GM10847 (cell line): ENCODE measurements around the gene STX18.

Experiments used
- POLR2A ChIP-seq: IDR thresholded peaks from 2 replicates; pipeline ENCODE4 v1.6.1; 2011; ENCODE audit not compliant: insufficient read length; ENCODE audit errors: extremely low read depth

Gene STX18

DNA sequence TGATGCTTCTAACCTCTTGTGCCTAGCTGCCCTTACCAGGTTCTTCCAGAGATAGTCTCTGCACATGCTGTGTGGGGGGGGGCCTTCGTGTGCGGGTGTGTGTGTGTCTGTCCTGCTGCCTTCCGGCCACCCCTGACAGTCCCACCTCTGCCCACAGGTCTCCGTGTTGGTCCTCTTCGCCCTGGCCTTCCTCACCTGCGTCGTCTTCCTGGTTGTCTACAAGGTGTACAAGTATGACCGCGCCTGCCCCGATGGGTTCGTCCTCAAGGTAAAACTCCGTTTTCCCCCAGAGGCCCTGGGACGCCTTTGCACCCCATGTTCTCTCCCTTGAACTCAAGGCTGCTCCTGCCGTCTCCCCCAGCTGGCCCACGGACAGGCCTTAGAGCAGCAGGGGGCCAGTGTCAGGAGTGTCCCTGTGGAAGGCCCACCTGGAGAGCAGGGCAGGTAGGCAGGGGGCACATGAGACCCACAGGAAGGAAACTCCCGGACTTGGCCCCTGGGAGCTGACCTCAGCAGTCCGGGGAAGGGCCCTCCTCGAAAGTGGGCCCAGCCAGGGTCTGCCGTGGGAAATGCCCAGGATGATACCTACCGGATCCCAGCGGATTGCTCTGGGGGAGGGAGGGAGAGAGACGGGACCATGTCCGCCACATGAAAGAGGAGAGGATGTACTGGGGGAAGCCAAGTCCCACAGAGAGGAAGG lies 132.3 kb downstream of the STX18 start:
- no peak for TF ChIP-seq POLR2A

DNA sequence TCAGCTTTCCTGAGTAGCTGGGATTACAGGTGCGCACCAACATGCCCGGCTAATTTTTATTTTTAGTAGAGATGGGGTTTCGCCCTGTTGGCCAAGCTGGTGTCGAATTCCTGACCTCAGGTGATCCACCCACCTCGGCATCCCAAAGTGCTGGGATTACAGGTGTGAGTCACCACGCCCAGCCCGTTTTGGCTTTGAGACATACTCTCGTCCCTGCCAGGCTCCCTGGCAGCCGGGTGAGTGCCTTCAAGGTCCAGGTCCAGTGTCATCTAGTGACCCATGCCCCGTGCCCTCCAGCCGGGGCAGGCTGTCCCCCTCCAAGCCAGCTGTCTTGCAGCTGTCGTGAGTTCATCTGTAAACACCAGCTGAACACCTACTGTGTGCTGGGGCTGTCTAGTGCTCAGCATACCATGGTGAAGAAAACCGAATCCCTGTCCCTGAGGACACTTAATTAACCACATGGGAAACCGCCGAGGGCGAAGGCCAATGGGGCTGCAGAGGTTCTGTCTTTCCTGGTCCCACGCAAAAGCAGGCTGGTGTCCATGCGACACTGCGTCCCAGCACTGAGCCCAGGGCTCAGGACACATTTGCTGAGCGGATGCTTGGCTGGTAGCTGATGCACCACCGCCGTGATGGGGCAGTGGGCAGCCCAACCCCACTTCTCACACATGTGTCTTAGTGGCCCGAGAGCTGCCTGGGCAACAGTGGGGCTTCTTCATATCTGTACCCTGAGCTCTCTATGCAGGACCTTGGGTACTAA lies 133.1 kb downstream of the STX18 start:
- TF ChIP-seq POLR2A = no peak

DNA sequence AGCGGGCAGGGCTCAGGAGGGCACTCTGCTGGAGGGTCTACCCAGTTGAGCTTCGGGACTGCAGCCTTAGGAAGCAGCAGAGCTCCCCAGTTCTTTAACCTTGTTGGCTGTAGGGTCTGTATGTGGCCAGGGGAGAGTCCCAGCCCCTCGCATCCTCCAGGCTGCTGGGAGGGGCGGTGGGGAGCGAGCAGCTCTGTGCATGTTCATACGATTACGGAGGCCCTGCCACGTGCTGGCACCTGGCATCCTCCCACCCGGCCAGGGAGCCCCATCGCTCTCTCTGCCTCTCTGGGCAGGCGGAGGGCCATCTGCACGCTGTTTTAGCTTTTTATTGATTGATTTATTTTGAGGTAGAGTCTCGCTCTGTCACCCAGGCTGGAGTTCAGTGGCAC lies 133.7 kb downstream of the STX18 start:
- TF ChIP-seq POLR2A = no peak

DNA sequence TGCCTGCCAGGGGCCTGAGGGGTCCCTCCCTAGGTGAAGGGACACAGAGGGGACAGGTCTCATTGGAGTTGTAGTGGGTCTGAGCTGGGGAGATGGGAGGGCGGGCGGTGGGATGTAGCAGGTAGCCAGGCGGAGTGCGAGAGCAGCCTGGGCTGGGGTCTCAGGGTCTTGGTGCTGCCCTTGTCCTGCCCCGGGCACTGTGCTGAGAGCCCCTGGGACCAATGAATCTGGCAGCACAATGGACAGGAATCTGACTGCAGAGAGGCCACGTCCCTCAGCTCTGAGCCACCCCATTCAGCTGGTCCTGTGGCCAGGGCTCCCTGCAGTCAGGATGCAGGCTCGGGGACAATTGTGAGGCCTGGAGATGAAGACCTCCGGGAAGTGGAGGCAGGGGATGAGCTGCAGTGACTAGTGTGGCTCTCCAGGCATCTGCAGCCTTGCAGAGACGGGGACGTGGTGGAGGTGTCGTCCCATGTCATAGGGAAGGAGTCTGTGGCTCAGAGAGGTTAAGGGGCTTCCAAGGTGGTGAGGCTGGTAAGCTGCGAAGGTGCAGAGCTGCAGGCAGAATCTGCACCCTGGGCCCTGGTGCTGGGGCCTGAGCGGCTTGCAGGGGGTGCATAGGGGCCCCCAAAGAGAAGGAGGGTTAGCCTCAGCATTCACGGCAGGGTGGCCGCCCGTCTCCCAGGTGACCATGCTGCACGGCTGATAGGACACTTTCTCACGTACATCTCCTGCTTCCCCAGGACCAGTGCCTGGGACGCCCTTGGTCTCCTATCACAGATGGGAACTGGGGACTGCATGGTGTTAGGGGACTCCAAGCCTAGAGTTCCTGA lies 134.3 kb downstream of the STX18 start:
- TF ChIP-seq POLR2A = no peak

DNA sequence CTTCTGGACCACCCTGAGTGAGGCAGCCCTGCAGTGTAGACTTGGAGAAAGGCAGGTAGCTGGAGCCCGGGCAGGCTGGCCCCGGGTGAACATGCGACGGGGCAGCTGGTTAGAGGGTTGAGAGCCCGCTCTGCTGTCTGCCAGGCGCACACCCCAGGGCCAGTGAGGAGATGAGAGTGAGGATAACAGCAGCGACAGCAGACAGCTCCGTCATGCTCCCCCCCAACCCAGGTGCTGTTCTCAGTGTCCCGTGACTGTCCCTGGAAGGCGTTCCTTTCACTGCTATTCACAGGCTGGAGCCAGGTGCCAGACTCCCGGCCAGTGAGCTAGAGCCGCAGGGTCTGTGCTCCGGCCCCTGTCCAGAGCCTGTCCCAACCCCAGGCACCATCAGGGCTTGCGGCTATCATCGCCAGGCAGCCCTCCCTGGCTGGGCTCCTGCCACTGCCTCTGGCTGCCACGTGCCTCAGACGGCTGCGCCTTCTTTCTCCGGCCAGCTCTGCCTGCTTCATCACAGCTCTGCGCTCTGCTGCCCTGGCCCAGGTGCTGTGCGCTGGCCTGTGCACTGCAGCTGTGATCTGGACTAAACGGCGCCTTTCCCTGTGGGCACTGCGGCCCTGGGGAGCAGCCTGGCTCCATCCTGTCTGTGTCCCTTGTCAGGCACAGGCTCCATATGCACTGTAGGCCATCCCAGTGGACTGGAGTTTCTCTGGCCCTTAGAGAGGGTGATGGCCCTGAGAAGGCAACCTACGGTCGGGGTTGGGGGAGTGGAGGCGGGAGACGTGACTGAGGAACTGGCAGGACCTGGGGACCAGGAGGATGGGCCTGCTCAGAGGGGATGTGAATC lies 135.2 kb downstream of the STX18 start:
- TF ChIP-seq POLR2A = no peak

DNA sequence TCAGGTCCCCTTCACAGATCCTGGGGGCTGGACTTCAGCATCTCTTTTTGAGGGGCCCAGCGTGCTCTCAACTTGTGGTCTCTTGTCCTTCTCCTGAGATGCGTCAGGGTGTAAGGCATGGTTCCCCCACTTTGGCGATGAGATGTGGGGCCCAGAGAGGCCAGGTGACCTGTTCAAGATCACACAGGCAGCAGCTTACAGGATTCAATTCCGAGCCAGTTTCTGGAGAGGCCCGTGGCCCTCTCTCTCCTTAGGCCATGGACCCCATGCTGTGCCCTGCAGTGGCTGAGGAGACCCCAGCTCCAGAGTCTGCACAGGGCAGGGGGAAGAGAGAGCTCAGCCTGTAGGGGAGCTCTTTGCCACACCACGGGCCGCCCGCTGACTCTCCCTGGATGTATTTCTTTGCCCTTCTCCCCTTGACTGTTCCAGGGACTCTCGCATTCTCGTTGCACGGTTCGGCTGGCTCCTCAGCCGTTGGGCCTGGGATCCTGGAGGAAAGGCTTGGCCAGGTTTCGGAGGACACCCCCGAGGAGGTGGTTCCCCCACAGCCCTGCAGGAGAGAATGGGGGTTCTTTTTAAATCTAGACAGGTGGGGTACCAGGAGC lies 136.4 kb downstream of the STX18 start:
- no peak for TF ChIP-seq POLR2A

DNA sequence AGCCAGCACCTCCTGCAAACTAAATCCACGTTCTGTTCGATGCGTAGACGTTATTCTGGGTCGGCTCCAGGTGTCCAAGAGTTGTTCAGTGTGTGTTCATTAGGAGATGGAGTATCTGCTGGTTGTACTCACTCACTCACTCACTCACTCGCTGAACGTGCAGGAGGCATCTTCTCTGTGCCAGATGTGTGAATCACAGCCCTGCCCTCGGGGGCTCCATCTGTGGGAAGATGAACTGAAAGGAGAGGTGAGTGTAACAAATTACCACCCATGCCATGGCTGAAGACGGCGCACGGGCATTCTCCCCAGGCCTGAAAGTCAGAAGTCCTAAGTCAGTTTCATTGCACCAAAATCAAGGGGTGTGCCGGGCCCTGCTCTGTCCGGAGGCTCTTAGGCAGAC lies 138.9 kb downstream of the STX18 start:
- no peak for TF ChIP-seq POLR2A

DNA sequence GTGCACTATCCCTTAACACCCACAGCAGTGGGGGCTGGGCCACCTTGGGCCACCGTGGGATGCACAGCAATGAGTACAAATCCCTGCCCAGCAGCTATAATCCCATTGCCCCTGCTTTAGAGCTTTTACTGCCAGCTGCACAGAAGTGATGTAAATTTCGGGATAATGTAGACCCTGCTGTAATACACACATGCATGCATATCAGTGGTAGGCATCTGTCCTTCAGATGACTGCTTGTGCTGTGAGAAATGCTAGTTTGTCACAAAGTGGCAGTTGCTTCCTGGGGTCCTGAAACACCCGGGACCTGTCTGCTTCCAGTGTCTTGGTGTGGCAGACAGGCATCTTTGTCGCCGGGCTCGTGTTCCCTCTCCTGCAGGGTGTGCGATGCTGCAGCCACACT lies 140.8 kb downstream of the STX18 start:
- no peak for TF ChIP-seq POLR2A

DNA sequence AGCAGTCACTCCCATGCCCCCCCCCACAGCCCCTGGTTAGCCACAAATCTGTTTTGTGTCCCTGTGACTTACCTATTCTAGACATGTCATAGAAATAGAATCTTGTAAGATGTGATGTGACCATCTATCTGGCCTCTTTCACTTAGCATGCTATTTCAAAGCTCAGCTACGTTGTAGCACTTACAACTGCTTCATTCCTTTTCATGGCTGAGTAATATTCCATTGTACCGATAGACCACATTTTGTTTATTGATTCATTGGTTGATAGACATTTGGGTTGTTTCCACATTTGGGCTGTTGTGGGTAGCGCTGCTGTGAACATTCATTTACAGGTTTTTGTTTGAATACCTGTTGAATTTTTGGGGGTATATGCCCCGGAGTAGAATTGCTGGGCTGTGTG lies 143.4 kb downstream of the STX18 start:
- no peak for TF ChIP-seq POLR2A

DNA sequence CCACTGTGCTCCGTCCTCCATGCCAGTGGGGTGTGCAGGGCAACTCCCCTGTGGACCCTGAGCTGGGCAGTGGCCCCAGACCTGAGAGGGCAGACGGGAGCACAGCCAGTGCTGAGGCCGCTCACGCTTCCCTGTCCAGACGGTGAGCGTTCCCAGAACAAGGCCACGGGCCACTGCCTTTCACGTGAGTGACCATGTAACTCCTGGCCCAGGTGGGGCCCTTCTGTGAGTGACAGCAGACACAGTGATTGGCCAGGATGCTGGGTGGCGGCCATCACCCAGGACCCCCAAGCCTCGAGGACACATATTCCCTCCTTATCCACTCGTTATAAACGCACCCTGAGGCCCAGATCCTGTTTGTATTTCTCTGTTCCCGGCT lies 144.4 kb downstream of the STX18 start:
- no peak for TF ChIP-seq POLR2A

DNA sequence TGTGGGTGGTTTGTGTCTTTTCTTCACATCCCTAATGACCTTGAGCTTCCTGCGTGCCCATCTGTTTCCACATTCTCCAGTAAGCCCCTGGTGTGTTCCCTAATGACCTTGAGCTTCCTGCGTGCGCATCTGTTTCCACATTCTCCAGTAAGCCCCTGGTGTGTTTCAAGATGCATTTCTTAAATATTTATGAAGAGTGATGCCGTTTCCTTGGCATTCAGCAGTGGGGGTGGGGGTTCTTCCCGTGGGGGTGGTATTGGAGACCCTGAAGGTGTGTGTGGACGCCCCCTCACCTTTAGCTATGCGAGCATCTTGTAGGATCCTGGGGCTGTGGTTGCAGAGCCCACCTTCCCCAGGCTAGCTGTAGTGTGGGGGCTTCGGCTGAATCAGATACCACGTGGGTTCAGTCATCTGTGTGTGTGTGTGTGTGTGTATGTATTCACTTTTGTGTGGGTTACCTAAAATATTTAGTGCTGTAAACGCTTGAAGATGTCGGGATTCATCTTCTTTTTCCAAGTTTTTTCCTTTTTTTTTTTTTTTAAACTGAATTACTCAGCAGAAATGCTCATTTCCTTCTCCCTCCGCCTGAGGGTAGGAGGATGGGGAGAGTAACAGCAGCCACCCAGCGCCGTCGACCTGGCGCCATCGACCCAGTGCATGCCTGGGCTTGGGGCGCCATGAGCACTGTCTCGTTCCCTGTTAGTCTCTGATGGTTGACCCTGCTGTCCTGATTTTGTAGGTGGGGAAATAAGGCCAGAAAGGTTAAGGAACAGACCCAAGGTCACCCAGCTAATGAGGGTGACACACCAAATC lies 145.0 kb downstream of the STX18 start:
- TF ChIP-seq POLR2A = no peak

DNA sequence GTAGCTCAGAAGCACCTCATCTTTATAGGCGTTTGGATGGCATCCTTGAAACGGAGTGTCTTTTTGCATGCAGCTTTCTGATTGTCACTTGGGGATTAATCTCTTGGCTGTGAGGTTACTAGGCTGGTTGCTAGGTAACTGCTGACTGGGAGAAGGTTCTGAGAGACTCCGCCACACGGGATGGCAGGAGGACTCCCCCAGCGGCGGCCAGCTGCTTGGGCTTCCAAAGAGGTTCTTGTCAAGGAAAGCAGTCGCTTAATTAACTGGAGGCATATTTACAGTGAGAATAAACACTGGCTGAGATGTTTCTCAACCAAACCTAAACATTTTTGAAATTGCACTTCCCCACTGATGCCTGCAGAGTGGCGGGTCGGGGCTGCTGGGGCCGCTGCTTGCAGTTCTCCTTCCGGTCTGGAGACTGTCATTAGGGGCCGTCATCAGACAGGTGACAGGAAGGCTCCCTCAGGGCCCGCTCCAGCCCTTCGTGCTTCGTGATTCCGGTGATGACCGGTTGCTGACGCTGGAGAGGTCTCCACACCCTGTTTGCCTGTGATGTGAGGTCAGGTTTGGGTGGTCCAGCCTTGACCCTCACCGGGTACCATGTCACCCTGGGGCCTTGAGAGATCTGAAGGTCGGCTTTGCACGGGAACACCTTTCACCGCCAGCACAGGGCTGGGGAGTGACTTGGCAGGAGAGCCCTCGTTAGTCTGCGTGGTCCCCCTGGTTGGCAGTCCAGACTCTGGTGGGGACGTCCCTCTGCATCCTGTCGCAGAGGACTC lies 145.8 kb downstream of the STX18 start:
- no peak for TF ChIP-seq POLR2A

DNA sequence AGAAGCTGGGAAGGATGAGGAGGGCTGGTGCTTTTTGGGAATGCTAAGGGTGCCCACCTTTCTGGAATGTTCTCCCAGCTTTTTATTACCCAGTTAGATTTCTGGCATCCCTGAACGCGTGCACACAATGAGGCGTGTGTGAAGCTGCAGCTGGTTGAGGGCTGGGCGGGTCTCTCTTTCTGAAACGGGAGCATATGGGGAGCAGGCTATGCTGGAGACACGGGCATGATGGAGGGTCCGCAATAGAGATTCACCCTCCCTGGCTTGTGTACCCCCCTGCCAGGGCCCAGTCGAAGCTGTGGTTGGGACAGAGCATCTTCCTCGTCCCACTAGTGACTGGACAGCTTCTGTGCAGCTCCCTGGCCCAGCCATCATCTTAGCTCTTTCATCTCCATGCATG lies 146.5 kb downstream of the STX18 start:
- TF ChIP-seq POLR2A = no peak
